GM19351 (cell line): Measurements from ENCODE around the gene BNIP3.
"Not testable (repeated sequence)": the region's sequence is repeated elsewhere in the genome, so short reads cannot be mapped to it uniquely, and the experiment has no call there.

Experiments
- ATAC-seq: cut with Tn5 transposase; IDR thresholded peaks from one replicate; pipeline ENCODE4 v1.9.1; 2021; ENCODE audit warnings: mild to moderate bottlenecking, moderate library complexity; ENCODE audit not compliant: unreplicated experiment

The BNIP3 gene

DNA sequence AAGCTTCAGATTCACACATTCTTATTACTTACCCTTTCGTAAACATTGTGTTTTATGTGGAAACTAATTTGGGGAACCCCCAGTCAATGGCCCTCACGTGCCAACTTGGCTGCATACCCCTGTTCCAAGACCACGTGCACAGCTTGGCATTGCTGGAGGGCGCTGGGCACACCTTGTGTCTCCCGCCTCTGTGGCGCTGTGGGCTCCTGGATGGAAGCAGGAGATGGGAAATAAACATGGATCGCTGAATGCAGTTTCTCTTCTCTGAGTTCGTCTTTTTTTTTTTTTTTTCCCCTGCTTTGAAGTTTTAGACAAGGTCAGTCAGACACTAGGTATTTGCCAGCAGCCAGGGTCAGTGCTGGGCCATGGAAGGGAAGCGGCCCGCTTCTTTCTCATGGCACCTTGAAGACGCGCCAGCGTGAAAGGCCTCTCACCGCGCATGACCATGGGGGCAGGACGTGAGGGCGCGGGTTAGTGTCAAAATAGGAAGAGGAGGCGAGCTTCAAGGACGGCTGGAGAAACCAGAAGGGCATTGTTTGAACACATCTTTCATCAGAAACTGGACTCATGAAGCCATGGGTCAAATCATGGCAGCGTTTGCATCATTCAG, 27.3 kb downstream of the BNIP3 start:
- ATAC-seq: no peak

DNA sequence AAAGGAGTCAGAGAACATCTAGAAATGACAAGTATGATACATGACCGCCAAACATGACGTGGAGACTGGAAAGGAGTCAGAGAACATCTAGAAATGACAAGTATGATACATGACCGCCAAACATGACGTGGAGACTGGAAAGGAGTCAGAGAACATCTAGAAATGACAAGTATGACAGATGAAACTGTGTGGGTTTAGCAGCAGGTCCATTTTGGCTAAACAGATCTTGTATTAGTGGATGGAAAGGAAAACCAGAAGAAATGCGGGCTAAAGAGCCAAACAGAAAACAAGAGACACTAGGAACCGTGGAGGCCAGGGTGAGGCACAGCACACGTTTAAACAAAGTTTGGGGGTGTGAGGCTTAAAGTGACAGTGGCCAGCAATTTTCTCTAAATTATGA, 31.8 kb downstream of the BNIP3 start:
- not testable (repeated sequence) for ATAC-seq

DNA sequence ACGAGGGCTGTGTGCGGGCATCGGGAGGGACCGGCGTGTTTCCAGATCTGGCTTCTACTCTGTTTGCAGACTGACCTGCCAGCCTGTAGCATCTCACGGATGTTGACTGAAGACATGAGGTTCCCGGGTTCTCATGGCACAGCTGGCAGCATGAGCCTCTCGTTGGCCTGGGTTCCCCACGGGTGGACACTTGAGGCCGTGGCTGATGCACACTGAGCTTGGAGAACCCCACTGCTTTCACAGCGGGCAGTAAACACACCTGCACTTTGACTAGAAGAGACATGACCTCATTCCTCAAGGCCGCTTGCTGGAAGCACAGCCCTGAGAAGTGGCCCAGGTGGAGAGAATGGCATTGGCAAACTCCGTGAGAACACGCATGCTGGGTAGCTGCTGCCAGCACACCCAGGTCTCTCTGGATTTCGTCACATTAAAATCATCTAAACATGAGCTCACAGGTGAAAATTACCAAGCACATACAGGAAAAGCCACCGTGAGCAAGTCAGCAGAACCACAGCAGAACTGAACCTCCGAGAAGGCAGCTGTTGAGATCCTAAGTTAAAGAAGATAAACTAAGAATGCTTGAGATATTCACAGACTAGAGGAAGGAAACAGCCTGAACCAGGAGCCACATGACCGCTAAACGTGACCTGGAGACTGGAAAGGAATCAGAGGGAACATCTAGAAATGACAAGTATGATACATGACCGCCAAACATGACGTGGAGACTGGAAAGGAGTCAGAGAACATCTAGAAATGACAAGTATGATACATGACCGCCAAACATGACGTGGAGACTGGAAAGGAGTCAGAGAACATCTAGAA, 32.5 kb downstream of the BNIP3 start:
- ATAC-seq: no peak

DNA sequence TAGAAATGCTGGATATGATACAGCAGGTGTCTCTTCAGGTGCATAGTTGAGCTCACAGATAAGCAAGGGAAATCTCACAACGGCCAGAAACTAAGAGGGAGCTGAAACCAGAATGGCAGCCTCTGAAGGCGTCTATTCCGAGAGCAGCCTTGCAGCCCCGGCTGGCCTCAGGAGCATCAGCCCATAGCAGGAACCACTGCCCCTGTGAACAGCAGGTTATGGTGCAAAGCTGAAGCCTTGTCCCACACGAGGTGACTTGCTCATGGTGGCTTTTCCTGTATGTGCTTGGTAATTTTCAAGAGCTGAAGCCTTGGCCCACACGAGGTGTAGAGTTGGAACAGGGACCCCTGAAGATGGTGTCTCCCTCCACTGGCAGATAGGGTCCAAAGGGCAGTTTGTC, 33.2 kb downstream of the BNIP3 start:
- ATAC-seq: no peak

DNA sequence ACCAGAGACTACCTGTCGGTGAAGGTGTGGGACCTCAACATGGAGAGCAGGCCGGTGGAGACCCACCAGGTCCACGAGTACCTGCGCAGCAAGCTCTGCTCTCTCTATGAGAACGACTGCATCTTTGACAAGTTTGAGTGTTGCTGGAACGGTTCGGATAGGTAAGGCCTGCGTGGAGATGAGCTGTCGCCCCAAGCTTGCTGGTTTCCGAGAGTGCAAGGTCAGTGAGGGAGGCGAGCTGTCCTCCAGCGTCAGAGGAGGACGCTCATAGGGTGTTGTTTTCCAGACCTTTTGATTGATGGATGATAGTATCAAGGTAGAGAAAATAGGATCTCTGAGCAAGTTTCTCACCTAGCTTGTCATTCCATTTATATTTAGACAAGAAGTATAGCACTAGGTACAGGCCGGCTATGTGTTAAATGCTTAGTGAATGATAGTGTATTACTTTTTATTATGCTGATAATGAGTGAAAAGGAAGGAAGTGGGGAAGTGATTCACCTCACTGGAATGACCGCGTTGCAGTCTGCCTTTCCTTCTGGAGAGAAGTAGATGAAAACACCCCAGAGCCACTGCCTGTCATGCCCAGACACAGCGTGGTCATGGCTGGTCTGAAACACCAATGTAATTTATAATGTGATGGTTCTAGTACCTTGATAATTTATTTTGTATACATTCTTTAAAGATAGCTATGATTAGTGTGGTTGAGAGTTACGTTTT, 33.9 kb downstream of the BNIP3 start:
- no peak for ATAC-seq

DNA sequence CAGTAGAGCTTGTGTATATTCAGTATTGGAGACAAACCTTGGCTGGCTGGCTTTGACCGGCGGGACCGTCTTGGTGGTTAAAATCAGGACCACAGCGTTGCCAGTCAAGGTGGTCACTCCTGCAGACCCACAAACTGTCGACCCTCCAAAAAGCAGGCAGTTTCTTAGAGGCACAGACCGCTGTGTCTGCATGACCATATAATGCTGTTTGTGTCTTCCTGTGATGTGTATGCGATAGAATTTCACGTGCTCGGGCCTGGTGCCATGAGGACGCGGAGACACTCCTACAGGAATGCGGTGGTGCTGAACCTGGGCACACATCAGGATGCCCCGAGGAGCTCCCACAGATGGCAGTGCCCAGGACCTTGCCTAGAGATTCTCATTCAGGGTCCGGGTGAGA, 34.8 kb downstream of the BNIP3 start:
- ATAC-seq: no peak

DNA sequence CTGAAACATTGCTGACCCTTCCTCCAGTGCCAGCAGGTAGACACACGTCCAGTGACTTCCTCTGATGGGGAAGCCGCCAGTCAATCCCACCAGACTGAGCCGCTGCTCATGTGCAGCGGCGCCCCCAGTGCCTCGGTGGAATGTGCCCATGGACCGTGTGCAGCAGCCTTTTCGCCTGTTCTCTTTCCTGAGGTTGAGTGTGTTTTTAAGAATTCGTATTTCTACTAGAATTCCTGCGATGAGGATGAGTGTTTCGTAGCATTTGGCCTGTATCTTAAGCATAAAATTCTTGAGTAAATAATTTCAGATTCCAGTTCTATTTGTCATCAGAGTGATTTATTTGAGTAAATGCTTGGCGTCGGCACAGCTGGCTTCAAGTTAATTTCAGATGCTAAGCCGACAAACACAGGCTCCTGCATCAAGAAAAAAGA, 35.4 kb downstream of the BNIP3 start:
- ATAC-seq: no peak

DNA sequence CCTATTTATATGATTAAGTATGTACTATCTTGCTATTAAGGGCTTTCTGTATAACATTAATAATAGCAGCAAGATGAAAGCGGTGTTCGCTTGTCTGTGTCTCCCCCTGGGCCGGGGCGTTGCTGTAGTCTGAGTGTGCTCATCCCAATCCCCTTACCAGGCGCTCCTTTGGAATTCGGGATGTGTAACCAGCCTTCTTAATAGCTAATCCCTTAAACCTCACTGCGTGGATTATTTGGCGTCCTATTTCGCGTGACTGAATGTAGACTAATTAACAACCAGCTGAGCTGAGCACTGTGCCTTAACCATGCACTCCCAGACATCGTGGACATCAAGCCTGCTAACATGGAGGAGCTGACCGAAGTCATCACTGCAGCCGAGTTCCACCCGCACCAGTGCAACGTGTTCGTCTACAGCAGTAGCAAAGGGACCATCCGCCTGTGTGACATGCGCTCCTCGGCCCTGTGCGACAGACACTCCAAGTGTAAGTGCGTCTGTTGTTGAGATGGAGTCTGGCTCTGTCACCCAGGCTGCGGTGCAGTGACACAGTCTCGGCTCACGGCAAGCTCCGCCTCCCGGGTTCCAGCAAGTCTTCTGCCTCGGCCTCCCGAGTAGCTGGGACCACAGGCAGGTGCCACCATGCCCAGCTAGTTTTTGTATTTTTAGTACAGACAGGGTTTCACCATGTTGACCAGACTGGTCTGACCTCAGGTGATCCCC, 36.6 kb downstream of the BNIP3 start:
- no peak for ATAC-seq

DNA sequence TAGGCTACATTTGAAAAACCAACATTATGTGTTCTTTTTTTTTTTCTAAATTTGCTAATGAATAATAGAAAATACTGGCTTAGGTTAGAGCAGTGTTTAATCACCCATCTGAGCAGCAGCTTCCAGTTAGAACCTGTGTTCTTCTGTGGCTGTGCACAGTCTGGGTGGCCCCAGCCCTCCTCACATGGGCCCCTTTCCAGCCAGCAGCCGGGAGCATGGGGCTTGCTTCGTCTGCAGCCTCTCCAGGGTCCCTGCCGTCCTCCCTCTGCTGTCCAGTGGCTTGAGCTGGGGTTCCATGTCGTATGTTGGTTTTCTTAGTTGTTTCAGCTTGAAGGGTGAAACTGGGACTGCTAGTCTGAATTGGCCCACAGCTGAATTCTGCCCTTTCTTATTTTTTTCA, 37.3 kb downstream of the BNIP3 start:
- ATAC-seq: no peak

DNA sequence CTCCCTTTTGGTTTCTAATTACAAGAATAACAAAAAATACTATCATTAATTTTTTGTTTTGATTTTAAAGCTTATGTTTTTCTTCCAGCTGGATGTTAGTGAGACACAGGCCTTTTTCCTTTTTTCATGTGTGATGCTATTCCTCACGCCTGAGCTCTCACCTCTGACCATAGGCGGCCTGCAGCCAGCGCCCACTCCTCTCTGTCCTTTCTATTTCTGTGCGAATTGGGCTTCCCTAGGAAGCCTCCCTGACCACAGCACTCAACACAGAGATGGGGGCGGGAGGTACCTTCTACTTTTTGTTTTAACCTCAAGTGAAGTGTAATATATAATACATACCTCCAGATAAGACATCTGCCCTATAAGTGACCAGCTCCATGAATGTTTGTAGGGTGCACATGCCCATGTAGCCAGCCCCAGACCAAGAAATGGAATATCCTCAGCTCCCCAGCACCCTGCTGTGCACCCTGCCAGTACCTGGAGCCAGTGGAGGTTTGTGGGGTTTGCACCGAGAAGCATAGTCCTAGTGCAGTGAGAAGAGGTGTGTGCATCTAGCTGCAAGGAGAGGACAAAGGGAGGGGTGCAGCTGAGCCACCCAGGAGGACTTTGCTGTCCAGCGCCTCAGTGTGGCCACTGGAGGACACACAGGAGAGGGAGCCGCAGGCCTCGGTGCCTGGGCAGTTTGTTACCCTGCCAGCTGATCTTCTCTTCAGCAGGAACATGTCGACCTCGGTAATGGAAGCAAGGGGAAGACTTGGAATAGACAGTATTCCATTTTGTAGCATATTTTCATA, 38.5 kb downstream of the BNIP3 start:
- no peak for ATAC-seq

DNA sequence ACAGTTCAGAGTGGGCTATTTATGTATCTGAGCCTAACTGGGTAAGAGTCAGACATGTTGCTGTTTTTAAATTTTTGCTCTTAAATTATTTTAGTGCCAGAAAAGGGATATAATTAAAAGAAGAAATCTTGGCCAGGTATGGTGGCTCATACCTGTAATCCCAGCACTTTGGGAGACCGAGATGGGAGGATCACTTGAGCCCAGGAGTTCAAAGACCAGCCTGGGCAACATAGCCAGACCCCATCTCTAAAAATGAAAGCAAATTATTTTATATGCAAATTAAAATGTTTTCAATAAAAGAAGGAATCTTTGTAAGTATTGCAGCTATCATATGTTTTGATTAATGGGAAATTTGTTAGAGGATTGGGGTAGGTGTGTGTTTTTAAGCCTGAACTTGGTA, 39.3 kb downstream of the BNIP3 start:
- no peak for ATAC-seq

DNA sequence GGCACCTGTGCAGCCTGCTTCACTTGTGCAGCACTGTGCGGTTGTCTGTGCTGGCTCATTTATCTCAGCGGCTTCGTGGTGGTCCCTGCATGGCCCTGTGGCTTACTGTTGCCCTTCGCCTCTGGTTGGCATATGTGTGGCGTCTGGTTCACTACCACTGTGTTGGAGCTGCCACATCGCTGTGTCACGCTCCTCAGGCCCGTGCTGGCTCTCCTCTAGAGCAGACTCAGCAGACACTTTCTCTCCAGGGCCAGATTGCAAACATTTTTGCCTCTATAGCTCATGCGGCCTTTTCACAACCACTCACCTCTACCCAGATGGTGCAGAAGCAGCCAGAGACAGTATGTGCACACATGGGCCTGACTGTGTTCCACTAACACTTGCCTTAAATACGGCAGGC, 43.0 kb downstream of the BNIP3 start:
- ATAC-seq: no peak

DNA sequence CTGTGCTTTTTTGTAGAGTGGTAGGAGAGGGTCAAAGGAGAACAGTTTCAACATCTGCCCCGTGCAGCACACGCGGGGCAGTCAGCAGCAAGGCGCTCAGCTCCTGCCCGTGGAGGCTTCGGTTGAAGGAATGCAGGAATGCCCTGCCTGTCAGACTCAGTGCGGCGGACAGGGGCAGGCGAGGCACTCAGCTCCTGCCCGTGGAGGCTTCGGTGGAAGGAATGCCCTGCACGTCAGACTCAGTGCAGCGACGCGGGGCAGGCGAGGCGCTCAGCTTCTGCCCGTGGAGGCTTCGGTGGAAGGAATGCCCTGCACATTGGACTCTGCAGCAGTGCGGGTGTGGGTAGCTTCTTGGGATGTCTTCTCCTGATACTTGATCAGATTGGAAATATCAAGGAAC, 43.9 kb downstream of the BNIP3 start:
- ATAC-seq: no peak

DNA sequence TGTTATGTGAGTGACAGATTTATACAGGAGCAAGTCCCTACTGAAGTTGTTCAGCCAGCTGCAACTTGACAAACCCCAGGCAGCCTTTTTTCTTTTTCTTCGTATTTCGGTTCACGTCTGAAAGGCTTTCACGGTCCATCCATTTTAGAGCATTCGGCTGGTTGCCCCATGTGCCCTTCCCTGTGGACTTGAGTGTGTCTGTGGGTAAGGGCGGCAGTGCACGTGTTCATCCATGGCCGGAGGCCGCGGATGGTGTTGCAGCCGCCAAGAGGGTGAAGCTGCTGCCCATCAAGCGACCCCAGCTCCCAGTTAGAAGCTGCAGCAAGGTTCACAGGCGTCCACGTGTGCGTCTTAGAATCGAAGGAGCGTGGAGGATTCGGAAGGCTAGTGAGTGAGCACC, 45.0 kb downstream of the BNIP3 start:
- ATAC-seq: no peak

DNA sequence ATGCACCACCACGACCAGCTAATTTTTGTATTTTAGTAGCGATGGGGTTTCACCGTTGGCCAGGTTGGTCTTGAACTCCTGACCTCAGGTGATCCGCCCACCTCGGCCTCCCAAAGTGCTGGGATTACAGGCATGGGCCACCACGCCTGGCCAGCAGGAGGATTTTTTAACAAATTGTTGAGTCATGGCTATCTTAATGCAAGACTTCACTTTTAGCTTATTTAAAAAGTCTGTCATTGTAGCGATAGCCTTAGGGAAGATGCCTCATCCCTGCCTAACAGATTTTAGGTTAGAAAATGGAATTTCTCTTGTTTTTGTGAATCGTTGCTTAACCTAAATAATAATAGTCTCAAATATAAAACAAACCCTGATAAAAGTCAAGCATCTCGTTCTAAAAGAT, 45.4 kb downstream of the BNIP3 start:
- no peak for ATAC-seq

DNA sequence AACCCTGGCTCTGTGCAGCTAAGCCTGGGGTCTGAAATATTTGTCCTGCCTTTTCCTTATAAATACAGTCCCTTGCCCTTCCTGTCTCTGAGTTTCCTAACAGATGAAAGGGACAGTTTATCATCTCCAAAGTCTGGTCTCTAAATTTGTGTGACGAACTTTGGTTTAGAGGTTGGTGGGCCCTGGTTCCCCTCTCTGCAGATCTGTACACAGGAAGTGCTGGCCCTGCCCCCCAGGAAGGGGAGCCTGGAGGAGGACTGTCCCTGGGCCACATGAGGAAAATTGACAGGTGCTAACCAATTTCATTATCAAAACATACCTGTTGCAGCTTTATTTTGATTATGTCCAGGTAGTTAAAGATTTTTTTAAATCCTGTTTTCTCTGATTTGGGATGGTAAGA, 46.5 kb downstream of the BNIP3 start:
- no peak for ATAC-seq

DNA sequence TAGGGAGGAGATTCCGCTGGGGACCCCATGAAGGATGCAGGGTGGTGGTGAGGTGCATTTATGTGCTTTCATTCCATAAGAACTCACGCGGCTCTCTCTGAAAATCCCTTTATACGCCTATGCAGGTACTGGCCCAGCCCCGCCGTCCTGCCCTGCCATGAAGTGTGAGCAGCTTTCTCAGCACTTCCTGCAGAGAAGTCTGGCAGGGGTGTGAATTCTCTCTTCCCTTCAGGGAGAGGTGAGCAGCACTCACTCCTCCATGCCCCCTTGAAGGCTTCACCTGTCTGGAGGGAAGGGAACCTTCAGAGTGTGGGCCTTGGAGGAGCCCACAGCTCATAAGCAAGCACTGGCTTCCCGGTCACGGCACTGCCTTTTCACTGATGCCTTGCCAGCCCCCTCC, 47.0 kb downstream of the BNIP3 start:
- ATAC-seq: no peak

DNA sequence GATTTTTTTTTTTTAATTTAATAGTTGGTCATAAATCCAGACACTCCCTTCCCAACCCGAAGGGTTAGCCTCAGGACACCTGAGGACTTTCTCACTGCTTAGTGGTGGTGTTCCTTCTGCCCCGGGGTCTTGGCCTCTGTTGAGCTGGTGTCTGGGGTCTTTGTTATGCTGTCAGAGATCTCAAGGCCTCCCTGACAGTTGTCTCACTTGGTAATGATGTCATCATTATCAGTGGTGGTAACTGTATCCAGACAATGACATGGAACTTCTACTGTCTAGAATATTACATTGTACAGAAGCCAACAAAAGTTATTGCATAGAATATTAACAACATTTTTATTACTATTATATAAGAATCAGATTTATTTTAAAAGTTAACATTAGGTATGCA, 48.0 kb downstream of the BNIP3 start:
- ATAC-seq: no peak

DNA sequence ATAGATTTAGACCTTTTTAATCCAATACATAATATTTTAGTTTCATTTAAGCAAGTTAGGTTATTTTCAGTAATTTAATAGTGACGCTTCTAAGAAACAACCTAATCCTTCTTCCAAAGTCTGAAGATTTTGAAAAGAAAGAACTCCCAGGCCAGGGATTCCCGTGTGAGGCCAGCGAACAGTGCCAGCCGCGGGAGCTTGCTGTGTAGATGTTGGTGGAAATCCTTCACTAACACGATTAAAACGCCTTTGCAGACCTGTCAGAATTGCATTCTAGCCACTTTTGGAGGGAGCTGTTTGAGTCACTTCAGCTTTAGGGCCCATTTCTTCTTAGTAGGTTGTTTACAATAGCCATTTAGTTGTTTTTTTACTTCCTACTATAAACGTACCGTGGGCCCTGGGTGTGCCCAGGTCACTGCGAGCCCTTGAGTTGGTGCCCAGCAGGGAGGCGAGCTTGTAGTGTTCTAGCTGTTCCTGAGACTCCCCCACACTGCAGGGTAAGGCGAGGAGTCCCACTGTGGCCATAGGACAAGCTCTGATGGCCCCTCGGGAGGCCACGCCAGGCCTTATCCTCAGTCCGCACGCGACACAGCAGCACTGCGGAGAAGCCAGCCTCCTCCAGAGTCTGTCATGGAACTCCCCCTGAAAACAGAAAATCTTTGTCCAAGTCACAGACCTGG, 48.6 kb downstream of the BNIP3 start:
- no peak for ATAC-seq

DNA sequence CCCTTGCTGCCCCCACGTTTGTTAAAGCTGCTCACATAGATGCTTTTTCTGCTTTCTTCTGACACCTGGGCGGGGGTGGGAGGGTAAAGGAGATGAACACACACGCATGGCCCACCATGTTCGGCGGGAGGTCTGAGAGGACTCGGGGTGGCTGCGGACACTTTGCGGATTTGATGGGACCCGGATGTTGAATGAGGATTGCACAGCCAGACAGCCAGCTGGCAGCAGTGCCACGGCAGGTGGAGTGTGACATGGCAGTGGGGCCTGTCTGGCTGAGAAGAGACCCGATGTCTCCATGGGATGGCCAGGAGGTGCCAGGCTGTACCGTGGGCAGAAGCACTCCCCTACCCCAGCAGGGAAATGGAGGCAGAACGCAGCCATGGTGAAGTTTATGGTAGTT, 49.7 kb downstream of the BNIP3 start:
- no peak for ATAC-seq
